HepG2 (cell line): ENCODE data around the gene PPM1M. TPM values are rescaled to one million over a fixed set of nuclear protein-coding genes. Genes with fewer than 3 reads are reported as not detected.
A peak's percentile ranks its signal among the peaks of the same experiment; 100 is the strongest.

Experiments used
- AGO2 ChIP-seq: fragments of 200-400 bp; formaldehyde crosslinking; optimal IDR thresholded peaks from 2 replicates; pipeline ENCODE3; 2017; ENCODE audit warnings: mild to moderate bottlenecking, low read depth, low read length, moderate library complexity
- CHCHD3 ChIP-seq: sonication (generic); formaldehyde crosslinking; IDR thresholded peaks from 2 replicates; pipeline ENCODE4 v1.8.0; 2022; ENCODE audit warnings: mild to moderate bottlenecking, missing genetic modification reagents, moderate library complexity
- FIP1L1 ChIP-seq: fragments of 200-400 bp; formaldehyde crosslinking; IDR thresholded peaks from 2 replicates; pipeline ENCODE4 v1.6.1; 2018; ENCODE audit warnings: low read depth, mild to moderate bottlenecking, low read length, moderate library complexity, borderline replicate concordance; ENCODE audit not compliant: insufficient read depth
- HCFC1 ChIP-seq: fragments of 150-350 bp; IDR thresholded peaks from 2 replicates; pipeline ENCODE4 v1.6.1; 2014; ENCODE audit warnings: low read depth, low read length
- MAFF ChIP-seq: IDR thresholded peaks from 2 replicates; pipeline ENCODE4 v1.6.1; 2011; ENCODE audit warnings: low read depth, low read length, improper control_type of control experiment
- MBNL3 ChIP-seq: fragments of 250-450 bp; sonication (Bioruptor Pico); conservative IDR thresholded peaks from 2 replicates; pipeline ENCODE4 v1.8.0; 2022; ENCODE audit warnings: mild to moderate bottlenecking, inconsistent platforms
- MYNN ChIP-seq: sonication (generic); formaldehyde crosslinking; IDR thresholded peaks from 2 replicates; pipeline ENCODE4 v1.4.0; 2020; ENCODE audit warnings: mild to moderate bottlenecking, low read depth, missing genetic modification reagents
- RBM39 ChIP-seq: fragments of 200-400 bp; formaldehyde crosslinking; IDR thresholded peaks from one replicate; pipeline ENCODE4 v1.6.1; 2018; ENCODE audit warnings: antibody characterized with exemption, mild to moderate bottlenecking, low read depth, low read length; ENCODE audit not compliant: poor library complexity, severe bottlenecking
- SOX13 ChIP-seq, 3 experiments: fragments of 450-650 bp in 1 of 3; sonication (generic) in 1 of 3; formaldehyde crosslinking in 1 of 3; IDR thresholded peaks in 2 of 3; conservative IDR thresholded peaks in 1 of 3; 2 replicates each; pipeline versions ENCODE4 v1.5.0 to v1.6.1; 2016 to 2020; ENCODE audit warnings: antibody characterized with exemption in 1 of 3, mild to moderate bottlenecking in 1 of 3, missing compliant biosample characterization in 1 of 3, missing genetic modification reagents in 1 of 3, moderate library complexity in 1 of 3
- ZNF256 ChIP-seq: sonication (generic); formaldehyde crosslinking; conservative IDR thresholded peaks from 2 replicates; pipeline ENCODE4 v1.4.0; 2020; ENCODE audit warnings: missing genetic modification reagents
- ZNF660 ChIP-seq: sonication (generic); formaldehyde crosslinking; IDR thresholded peaks from 2 replicates; pipeline ENCODE4 v1.5.1; 2020; ENCODE audit warnings: mild to moderate bottlenecking, low read depth, missing genetic modification reagents, borderline replicate concordance
- ZNF678 ChIP-seq: sonication (generic); formaldehyde crosslinking; IDR thresholded peaks from 2 replicates; pipeline ENCODE4 v1.4.0; 2020; ENCODE audit warnings: mild to moderate bottlenecking, missing genetic modification reagents
- ZNF781 ChIP-seq: sonication (generic); formaldehyde crosslinking; IDR thresholded peaks from 2 replicates; pipeline ENCODE4 v1.5.1; 2020; ENCODE audit warnings: borderline replicate concordance, mild to moderate bottlenecking, missing genetic modification reagents; ENCODE audit errors: not compliant biosample characterization
- polyA plus RNA-seq, 8 experiments: library from polyadenylated mRNA; depleted of rRNA in 3 of 8; stranded (reverse) in 7 of 8; unstranded in 1 of 8; fragments of >200 nt; fragmentation: Illumina TruSeq in 4 of 8; extraction: Trizol in 4 of 8; gene quantifications; 2 replicates each; pipeline versions ENCODE4 v1.2.1 to v1.2.3, GENCODE V29; 2011 to 2016; ENCODE audit warnings: low read depth in 4 of 8, missing spikeins in 1 of 8, mixed read lengths in 1 of 8; ENCODE audit not compliant: insufficient read depth in 1 of 8
- total RNA-seq, 5 experiments: library from RNA; depleted of rRNA; stranded (reverse); fragments of >200 nt; fragmentation: Illumina TruSeq; extraction: Trizol; gene quantifications; 2 replicates each; pipeline ENCODE4 v1.2.3, GENCODE V29; 2016; ENCODE audit warnings: low read depth in 1 of 5
- TF ChIP-seq, protein P1 (sequence below): sonication (generic); formaldehyde crosslinking; IDR thresholded peaks from 2 replicates; pipeline ENCODE4 v1.5.1; 2020; ENCODE audit warnings: mild to moderate bottlenecking, missing genetic modification reagents
- TF ChIP-seq, protein P2 (sequence below): sonication (generic); formaldehyde crosslinking; IDR thresholded peaks from 2 replicates; pipeline ENCODE4 v1.9.0; 2022; ENCODE audit warnings: low read depth, missing genetic modification reagents
- TF ChIP-seq, protein P3 (sequence below): sonication (generic); formaldehyde crosslinking; IDR thresholded peaks from 2 replicates; pipeline ENCODE4 v1.4.0; 2020; ENCODE audit warnings: mild to moderate bottlenecking, missing genetic modification reagents
- TF ChIP-seq, protein P4 (sequence below): sonication (generic); formaldehyde crosslinking; IDR thresholded peaks from 2 replicates; pipeline ENCODE4 v1.4.0; 2020; ENCODE audit warnings: missing genetic modification reagents
- TF ChIP-seq, protein P5 (sequence below): sonication (generic); formaldehyde crosslinking; IDR thresholded peaks from 2 replicates; pipeline ENCODE4 v1.4.0; 2020; ENCODE audit warnings: missing genetic modification reagents, low read depth, mild to moderate bottlenecking, borderline replicate concordance

Gene PPM1M
- total and polyA plus RNA-seq, 2 of the 13 experiments (the other 11 are each of a cell fraction or from before 2014, with no cell fraction given), result 2.5 to 5.9 TPM

DNA sequence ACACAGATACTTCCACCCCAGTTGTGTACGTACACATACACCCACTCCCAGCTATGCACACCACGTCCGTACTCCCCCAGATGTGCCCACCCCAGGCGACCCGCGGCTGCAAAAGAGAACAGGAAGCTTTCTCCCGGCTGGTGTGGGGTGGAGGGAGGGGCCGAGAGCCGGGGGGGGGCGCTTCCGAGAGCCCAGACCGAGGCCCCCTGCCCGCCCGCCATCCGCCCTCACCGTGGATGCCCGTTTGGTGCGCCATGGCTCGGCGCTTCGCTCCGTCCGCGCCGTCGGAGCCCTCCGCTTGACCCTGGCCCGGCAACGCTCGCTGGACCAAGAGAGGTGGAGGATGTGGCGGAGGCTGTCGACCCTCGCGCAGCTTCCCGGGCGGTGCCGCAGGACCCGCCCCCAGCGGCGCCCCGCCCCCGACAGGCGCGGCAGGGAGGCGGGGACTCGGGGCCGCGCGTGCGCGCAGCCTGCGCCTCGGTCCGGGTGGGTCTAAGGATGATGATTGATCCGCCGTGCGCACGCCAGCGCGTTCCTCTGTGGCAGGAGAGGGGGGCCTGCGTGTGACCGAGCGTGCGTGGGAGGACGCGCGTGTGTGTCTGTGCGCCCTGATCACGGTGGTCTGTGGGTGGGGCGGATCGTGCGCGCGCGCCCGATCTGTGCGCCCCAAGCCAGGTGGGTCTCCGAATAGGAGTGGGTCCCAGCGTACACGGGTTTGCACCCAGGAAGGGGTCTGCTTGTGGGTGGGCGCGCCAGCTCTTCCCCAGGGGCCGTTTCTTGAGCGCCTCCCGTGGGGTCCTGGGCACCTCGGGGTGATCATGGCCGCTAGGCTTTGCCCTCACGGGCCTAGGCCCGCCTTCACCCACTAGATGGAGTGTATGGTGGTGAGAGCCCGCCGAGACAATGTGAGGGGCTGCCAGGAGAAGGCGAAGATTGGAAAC lies 6.5 kb upstream of the PPM1M start, which contains the start of gene TWF2 (continued):
- TF ChIP-seq CHCHD3 (no peak), MYNN (no peak), HCFC1 (no peak), AGO2 (peak; percentile 85), ZNF678 (CRISPR knock-in tag) (no peak), ZNF781 (CRISPR knock-in tag) (peak; percentile 9), FIP1L1 (no peak), ZNF256 (CRISPR knock-in tag) (0 out of 2 replicates have a peak, but pooled peaks have one; percentile 53), ZNF660 (no peak), RBM39 (peak; percentile 34), MAFF (no peak), SOX13 (IDR thresholded peaks at IDR 0.05) (no peak), SOX13 (CRISPR knock-in tag; conservative IDR thresholded peaks at IDR 0.05 in 1 of 2, IDR thresholded peaks at IDR 0.05 in 1 of 2) (peak in 1 of 2 experiments; percentile 14; a peak in 1 of 4 replicates), MBNL3 (CRISPR knock-in tag) (no peak)
- TF ChIP-seq, protein P1, sequence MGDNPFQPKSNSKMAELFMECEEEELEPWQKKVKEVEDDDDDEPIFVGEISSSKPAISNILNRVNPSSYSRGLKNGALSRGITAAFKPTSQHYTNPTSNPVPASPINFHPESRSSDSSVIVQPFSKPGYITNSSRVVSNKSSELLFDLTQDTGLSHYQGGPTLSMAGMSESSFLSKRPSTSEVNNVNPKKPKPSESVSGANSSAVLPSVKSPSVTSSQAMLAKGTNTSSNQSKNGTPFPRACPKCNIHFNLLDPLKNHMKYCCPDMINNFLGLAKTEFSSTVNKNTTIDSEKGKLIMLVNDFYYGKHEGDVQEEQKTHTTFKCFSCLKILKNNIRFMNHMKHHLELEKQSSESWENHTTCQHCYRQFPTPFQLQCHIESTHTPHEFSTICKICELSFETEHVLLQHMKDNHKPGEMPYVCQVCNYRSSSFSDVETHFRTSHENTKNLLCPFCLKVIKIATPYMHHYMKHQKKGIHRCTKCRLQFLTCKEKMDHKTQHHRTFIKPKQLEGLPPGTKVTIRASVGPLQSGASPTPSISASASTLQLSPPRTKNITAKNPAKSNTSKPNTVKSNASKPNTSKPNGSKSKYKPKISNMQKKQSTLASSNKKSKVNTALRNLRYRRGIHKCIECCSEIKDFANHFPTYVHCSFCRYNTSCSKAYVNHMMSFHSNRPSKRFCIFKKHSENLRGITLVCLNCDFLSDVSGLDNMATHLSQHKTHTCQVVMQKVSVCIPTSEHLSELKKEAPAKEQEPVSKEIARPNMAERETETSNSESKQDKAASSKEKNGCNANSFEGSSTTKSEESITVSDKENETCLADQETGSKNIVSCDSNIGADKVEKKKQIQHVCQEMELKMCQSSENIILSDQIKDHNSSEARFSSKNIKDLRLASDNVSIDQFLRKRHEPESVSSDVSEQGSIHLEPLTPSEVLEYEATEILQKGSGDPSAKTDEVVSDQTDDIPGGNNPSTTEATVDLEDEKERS (CRISPR knock-in tag), result no peak
- TF ChIP-seq, protein P2, sequence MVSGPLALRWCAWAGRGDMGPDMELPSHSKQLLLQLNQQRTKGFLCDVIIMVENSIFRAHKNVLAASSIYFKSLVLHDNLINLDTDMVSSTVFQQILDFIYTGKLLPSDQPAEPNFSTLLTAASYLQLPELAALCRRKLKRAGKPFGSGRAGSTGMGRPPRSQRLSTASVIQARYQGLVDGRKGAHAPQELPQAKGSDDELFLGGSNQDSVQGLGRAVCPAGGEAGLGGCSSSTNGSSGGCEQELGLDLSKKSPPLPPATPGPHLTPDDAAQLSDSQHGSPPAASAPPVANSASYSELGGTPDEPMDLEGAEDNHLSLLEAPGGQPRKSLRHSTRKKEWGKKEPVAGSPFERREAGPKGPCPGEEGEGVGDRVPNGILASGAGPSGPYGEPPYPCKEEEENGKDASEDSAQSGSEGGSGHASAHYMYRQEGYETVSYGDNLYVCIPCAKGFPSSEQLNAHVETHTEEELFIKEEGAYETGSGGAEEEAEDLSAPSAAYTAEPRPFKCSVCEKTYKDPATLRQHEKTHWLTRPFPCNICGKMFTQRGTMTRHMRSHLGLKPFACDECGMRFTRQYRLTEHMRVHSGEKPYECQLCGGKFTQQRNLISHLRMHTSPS (CRISPR knock-in tag), result no peak
- TF ChIP-seq, protein P3, sequence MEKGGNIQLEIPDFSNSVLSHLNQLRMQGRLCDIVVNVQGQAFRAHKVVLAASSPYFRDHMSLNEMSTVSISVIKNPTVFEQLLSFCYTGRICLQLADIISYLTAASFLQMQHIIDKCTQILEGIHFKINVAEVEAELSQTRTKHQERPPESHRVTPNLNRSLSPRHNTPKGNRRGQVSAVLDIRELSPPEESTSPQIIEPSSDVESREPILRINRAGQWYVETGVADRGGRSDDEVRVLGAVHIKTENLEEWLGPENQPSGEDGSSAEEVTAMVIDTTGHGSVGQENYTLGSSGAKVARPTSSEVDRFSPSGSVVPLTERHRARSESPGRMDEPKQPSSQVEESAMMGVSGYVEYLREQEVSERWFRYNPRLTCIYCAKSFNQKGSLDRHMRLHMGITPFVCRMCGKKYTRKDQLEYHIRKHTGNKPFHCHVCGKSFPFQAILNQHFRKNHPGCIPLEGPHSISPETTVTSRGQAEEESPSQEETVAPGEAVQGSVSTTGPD (CRISPR knock-in tag), result no peak
- TF ChIP-seq, protein P4, sequence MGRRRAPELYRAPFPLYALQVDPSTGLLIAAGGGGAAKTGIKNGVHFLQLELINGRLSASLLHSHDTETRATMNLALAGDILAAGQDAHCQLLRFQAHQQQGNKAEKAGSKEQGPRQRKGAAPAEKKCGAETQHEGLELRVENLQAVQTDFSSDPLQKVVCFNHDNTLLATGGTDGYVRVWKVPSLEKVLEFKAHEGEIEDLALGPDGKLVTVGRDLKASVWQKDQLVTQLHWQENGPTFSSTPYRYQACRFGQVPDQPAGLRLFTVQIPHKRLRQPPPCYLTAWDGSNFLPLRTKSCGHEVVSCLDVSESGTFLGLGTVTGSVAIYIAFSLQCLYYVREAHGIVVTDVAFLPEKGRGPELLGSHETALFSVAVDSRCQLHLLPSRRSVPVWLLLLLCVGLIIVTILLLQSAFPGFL, result 0 out of 2 replicates have a peak, but pooled peaks have one; percentile 57
- TF ChIP-seq, protein P5, sequence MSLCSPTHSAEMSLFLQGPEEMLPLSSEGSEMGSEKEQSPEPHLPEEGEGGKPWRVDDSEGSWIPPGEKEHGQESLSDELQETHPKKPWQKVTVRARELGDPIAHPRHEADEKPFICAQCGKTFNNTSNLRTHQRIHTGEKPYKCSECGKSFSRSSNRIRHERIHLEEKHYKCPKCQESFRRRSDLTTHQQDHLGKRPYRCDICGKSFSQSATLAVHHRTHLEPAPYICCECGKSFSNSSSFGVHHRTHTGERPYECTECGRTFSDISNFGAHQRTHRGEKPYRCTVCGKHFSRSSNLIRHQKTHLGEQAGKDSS (CRISPR knock-in tag), result no peak
